Effector CD8-positive, alpha-beta T cell (primary cell): Measurements from ENCODE around the gene CSTF3.
"Not testable (repeated sequence)": the region's sequence is repeated elsewhere in the genome, so short reads cannot be mapped to it uniquely, and the experiment has no call there.

Experiments
- DNase-seq: peaks from one replicate; lab custom pipeline; 2025; lab: John Stamatoyannopoulos, UW

CSTF3 gene

GRCh38 chr11:33160587-33160986 lies 693 bp downstream of the CSTF3 start:
- DNase-seq: no peak

DNA sequence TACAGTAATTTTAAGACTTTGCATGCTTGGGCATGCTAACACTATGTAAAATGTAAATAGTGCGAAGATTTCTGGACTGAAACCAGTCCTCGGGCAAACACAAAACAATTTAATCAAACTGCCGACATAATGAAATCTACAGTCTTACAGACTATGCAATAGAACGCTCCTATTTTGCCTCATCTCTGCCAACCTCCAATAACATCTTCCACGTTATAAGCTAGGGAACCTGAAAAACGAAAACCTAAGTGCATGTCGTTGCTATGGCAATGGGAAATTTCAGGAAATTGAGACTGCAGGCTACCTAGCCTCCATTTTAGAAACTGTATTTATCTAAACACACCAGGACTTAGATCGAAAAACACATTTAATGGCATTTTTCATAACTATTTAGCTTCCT lies 1.1 kb downstream of the CSTF3 start:
- no peak for DNase-seq

- not testable (repeated sequence) for DNase-seq
Observed at GRCh38 chr11:33159378-33159867, 1.9 kb downstream of the CSTF3 start.

DNA sequence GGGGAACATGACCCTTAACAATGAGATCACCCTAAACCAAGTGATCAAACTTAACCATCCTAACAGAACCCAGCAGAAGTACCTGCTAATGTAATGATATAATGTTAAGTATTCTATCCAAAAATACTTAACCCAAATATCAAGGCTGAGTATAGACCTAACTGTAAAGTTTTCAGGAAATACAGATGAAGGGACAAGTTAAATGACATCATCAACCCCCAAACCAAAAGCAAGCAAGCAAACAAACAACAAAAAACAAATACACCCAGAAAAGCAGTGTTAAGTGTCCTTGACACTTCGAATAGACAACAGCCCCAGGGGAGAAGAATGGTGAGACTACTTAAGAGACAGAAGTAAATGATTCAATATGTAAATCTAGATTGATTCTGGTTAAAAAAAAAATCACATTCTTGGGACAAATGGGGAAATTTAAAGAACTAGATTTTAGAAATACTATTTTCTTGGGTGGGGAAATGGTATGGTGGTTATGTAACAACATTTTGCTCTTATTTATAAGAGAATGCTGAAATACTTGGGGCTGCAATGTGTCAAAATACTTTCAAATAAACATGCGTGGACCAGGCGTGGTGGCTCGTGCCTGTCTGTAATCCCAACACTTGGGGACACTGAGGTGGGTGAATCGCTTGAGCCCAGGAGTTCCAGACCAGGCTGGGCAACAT lies 2.5 kb downstream of the CSTF3 start:
- DNase-seq: no peak

DNA sequence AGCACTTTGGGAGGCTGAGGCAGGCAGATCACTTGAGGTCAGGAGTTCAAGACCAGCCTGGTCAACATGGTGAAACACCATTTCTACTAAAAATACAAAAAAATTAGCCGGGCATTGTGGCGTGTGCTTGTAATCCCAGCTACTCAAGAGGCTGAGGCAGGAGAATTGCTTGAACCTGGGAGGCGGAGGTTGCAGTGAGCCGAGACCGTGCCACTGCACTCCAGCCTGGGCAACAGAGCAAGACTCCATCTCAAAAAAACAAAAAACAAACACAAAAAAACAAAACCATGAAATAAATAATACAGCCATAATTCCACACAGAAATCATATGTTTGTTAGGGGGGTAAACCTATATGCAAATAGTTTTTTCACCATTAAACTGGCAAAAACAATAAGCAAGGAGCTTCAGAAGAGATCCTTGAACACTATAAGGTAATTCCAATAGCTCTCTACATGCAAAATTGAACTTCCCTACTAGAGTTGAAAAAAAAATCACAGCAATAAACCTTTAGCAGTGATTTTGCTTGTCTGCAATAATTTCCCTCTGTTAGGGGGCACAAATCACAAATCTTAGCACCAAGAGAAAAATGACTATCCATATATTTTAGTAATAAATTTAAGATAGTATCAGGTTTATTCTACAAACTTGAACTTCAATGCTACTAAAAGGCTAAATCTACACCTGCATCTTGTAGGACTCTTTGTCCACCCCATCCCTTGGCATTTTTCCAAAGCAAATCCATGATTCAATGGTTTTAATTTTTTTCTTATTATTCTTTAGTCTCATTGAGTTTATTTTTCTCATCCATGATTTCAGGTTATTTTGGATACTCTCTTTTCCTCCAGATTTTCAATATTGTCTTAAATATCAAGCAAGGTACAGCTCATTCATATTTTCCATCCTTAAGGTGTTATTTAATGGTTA lies 3.9 kb downstream of the CSTF3 start:
- DNase-seq: no peak

- no peak for DNase-seq
Observed at GRCh38 chr11:33151399-33151798, 9.9 kb downstream of the CSTF3 start.

- DNase-seq: no peak
Observed at GRCh38 chr11:33147559-33147958, 13.7 kb downstream of the CSTF3 start.

GRCh38 chr11:33135768-33136443 lies 25.4 kb downstream of the CSTF3 start:
- DNase-seq: no peak

- no peak for DNase-seq
Observed at GRCh38 chr11:33135216-33135615, 26.1 kb downstream of the CSTF3 start.

DNA sequence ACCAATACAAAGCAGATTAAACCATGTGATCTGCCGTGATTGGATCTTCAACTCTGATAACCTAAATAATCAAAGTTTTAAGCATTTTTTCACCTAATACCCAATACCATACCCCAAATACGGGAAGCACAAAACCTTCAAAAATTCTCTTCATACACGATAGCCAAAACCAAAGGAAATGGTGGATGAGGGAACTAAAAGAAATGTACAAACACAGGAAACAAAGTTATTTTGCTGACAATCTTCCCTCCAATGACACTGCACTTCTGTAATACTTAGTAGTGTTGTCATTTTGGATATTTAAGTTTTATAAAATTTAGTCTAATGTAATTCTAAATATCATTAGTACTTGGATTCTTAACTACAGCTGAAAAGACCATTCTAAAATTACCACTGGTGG lies 27.0 kb downstream of the CSTF3 start:
- no peak for DNase-seq

GRCh38 chr11:33133761-33134160 lies 27.5 kb downstream of the CSTF3 start:
- DNase-seq: no peak

- DNase-seq: no peak
Observed at GRCh38 chr11:33132510-33132909, 28.8 kb downstream of the CSTF3 start.

DNA sequence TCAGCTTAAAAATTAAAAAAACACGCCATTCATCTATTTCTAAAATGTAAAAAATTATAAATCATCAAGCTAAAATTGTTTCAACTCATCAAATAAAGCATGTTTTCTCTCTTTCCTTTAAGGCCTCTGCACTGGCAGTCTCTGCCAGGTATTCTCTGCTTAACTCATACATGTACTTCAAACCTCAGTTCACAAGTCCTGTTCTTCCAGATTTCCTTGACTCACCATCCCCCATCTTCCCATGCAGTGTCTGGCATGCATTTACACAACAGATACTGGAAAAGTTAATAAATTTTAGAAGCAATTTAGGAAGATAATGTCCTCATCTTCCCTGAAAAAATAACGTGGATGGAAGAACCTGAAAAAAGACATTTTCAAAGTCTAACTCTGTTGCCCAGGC lies 32.5 kb downstream of the CSTF3 start:
- DNase-seq: no peak

- DNase-seq: no peak
Observed at GRCh38 chr11:33125611-33126010, 35.7 kb downstream of the CSTF3 start.

- no peak for DNase-seq
Observed at GRCh38 chr11:33125025-33125424, 36.3 kb downstream of the CSTF3 start.

DNA sequence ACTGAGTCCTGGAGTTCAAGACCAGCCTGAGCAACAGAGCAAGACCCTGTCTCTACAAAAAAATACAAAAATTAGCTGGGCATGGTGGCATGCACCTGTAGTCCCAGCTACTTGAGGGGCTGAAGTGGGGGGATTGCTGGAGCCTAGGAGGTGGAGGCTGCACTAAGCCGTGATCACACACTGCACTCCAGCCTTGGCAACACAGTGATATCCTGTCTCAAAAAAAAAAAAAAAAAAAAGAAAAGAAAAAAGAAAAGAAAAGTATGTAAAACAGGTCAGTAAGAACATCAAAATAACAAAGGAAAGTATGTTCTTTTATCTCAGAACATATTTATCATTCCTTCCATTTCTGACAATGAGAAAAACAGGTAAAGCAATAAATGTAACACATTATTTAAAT lies 38.6 kb downstream of the CSTF3 start:
- not testable (repeated sequence) for DNase-seq

- DNase-seq: no peak
Observed at GRCh38 chr11:33116535-33116934, 44.7 kb downstream of the CSTF3 start.

GRCh38 chr11:33110083-33110482 lies 51.2 kb downstream of the CSTF3 start:
- no peak for DNase-seq

GRCh38 chr11:33109294-33109895 lies 51.9 kb downstream of the CSTF3 start:
- DNase-seq: no peak

DNA sequence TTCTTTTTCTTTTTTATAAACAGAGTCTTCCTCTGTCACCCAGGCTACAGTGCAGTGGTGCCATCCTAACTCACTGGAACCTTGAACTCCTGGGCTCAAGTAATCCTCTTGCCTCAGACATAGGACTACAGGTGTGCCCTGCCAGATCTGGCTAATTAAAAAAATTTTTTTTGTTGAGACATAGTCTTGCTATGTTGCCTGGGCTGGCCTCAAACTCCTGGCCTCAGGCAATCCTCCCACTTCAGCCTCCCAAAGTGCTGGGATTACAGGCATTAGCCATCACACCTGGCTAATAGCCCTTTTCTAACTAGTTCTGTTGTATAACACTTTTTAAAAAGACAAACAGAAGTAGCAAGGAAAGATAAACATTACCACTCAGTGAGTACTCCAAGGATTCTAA lies 57.4 kb downstream of the CSTF3 start:
- no peak for DNase-seq

DNA sequence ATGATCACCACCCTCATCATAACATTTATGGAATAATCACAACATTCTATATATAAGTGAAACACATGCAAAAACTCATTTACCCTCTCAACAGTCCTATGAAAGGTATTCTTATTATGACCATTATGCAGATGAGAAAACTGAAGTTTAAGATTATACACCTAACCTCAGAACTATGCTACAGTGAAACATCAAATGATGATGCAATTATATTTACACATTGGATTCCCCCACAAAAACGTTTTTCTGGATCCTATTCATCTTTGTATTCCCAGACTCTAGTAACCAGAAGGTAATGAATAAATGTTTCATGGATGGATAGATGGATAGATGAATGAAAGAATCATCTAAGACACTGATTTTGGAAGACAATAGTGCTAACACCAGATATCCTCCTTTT lies 67.1 kb downstream of the CSTF3 start:
- DNase-seq: no peak

DNA sequence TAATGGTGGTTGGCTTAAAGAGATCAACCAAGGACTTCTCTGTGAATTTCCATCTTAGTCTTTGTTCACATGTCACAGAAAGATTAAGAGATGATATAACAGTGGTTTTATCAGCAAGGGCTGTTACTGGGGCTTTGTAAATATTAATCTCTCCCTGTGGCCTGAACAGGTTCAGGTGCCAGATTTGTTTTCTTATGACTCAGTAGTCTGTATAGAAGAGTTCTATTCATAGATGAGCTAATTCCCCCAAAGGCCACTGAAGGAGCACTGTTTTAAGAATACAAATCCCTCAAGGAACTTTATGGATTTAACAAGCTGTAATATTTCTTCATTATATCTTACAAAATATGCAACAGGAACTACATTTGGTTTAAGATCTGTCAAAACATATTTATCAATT lies 71.5 kb downstream of the CSTF3 start:
- DNase-seq: no peak
